ACHN (cell line): ENCODE measurements around the gene RBM18.

Experiments
- DNase-seq: peaks from one replicate; pipeline ENCODE4 v3.0.0-alpha.2; 2015
- in situ Hi-C: cut with HindIII; loops from 2 replicates; pipeline ENCODE4 v1.10.0; 2017; ENCODE audit warnings: low sequenced_read_pairs, low pct_ligation_motif_present, low pct_unique_long_range_greater_than_20kb

Gene RBM18

GRCh38 chr9:122191584-122191983 is 73.1 kb downstream of the RBM18 start:
- in situ Hi-C loops: no loop called here
- no peak for DNase-seq

GRCh38 chr9:122190597-122191381 is 73.9 kb downstream of the RBM18 start:
- no peak for DNase-seq
- in situ Hi-C loops: no loop called here

GRCh38 chr9:122188369-122188768 is 76.3 kb downstream of the RBM18 start:
- no peak for DNase-seq
- in situ Hi-C loops: no loop called here
